ENCODE measurements around the gene ZNF286A. TPM values are rescaled to one million over a fixed set of nuclear protein-coding genes. Genes with fewer than 3 reads are reported as not detected.
A peak's percentile ranks its signal among the peaks of the same experiment; 100 is the strongest.
"Not testable (repeated sequence)": the region's sequence is repeated elsewhere in the genome, so short reads cannot be mapped to it uniquely, and the experiment has no call there.

Gene ZNF286A
- total RNA-seq (2014; rRNA removed; shearing (Covaris generic)) = 19.2 and 35.2 TPM in 2 replicates
- total RNA-seq (2022) = 32.3 and 35.4 TPM in 2 replicates
- percentile 71 among the genes with signal in this experiment for Bru-seq, nascent RNA
- percentile 84 among the genes with signal in this experiment for BruChase-seq, experiment 1, labeled RNA remaining after a 6-hour chase
- percentile 96 among the genes with signal in this experiment for BruChase-seq, experiment 2, labeled RNA remaining after a 2-hour chase
- long read RNA-seq, full-length matches to known transcripts = 6 of 17 reads
- long read RNA-seq, partial matches to known transcripts = 9 of 17 reads
- long read RNA-seq, other reads (novel, unspliced or antisense) = 2 of 17 reads

GRCh38 chr17:15699413-15699924, at the start of gene ZNF286A:
TSS of gene ZNF286A (plus strand) at chr17:15699752. CDS start at chr17:15700330, 578 bp downstream.
- H4K20me1 ChIP-seq (ENCODE audit: insufficient read depth, low read length); intact Hi-C loops (cut with micrococcal nuclease; ENCODE audit: unreplicated experiment); CTCF ChIA-PET (ENCODE audit: unreplicated experiment); H3K36me3 ChIP-seq (ENCODE audit: insufficient read depth, low read length); POLR2A ChIA-PET; BruUV-seq (replicated peaks); H3K79me2 ChIP-seq (ENCODE audit: insufficient read depth, low read depth, low read length); H3K9me3 ChIP-seq (ENCODE audit: low read length); H3K4me1 ChIP-seq (ENCODE audit: insufficient read depth, low read length, poor library complexity, severe bottlenecking); H3K9me2 ChIP-seq (ENCODE audit: insufficient read depth, low read length): not testable (repeated sequence)
- peak; percentile 98 for DNase-seq (ENCODE audit: low spot score)
- peak within 1 kb of the TSS; percentile 22 for H3K27ac ChIP-seq (ENCODE audit: low read depth, low read length, poor library complexity, severe bottlenecking)
- H3K4me2 ChIP-seq (ENCODE audit: low read length) = peak within 1 kb of the TSS; percentile 69
- peak within 1 kb of the TSS; percentile 98 for H2AFZ ChIP-seq (ENCODE audit: low read length)
- peak within 1 kb of the TSS; percentile 71 for H3K4me3 ChIP-seq (ENCODE audit: low read depth, low read length, poor library complexity, severe bottlenecking)

DNA sequence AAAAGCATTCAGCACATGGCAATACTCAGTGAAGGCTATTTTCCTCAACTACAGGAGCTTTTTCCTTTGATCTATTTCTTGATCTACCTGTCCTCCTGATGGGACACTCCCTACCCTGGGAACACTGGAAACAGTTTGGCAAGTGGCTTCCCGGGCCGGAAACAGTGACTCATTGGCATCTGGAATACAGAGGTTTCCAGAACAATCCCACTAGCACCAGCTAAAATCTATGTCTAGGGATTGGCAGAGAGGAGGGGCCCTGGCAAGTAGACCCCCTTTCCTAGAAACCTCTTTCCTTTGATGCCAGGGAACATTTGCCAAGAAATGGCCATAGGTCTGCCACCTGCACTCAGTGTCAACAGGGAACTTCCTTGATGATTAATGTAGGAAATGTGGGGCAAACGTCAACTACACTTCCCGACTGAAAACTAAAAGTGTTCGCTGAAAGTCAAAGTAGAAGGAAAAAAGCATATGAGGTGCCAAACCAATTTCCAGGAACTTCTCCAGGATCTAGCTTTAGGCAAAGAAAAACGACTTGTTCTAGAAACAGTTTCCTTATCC, 49.6 kb upstream of the ZNF286A start:
- no peaks in the 10 kb centered on the region for H3K79me2 ChIP-seq (ENCODE audit: insufficient read depth, low read depth, low read length)
- POLR2A ChIA-PET = no interaction called here
- H3K36me3 ChIP-seq (ENCODE audit: insufficient read depth, low read length) = no peaks in the 10 kb centered on the region
- CTCF ChIA-PET (ENCODE audit: unreplicated experiment) = no interaction called here
- no TSS peak for BruUV-seq (replicated peaks)
- no peak overlapping the region for H2AFZ ChIP-seq (ENCODE audit: low read length)
- intact Hi-C loops (cut with micrococcal nuclease; ENCODE audit: unreplicated experiment) = no loop called here
- no peaks in the 10 kb centered on the region for H3K4me1 ChIP-seq (ENCODE audit: insufficient read depth, low read length, poor library complexity, severe bottlenecking)
- no peak for TF ChIP-seq CTCF (conservative IDR thresholded peaks at IDR 0.05; ENCODE audit: low read length)
- no peak for TF ChIP-seq EZH2phosphoT487 (IDR thresholded peaks at IDR 0.05; ENCODE audit: borderline replicate concordance, low read depth, low read length)
- H3K27ac ChIP-seq (ENCODE audit: low read depth, low read length, poor library complexity, severe bottlenecking) = no peak overlapping the region
- no peak for DNase-seq (ENCODE audit: low spot score)
- no peaks in the 10 kb centered on the region for H3K9me2 ChIP-seq (ENCODE audit: insufficient read depth, low read length)
- no peak overlapping the region for H3K4me3 ChIP-seq (ENCODE audit: low read depth, low read length, poor library complexity, severe bottlenecking)
- H3K4me2 ChIP-seq (ENCODE audit: low read length) = no peak overlapping the region
- no peaks in the 10 kb centered on the region for H3K9me3 ChIP-seq (ENCODE audit: low read length)
- no peaks in the 10 kb centered on the region for H4K20me1 ChIP-seq (ENCODE audit: insufficient read depth, low read length)

- no TSS peak for BruUV-seq (replicated peaks)
- ChIA-PET POLR2A (no interaction called here), CTCF (ENCODE audit: unreplicated experiment) (no interaction called here)
- DNase-seq (ENCODE audit: low spot score) = no peak
- H3K9me3 ChIP-seq (ENCODE audit: low read length) = no peaks in the 10 kb centered on the region
- H3K9me2 ChIP-seq (ENCODE audit: insufficient read depth, low read length) = no peaks in the 10 kb centered on the region
- TF ChIP-seq EZH2phosphoT487 (IDR thresholded peaks at IDR 0.05; ENCODE audit: borderline replicate concordance, low read depth, low read length) = no peak
- TF ChIP-seq CTCF (conservative IDR thresholded peaks at IDR 0.05; ENCODE audit: low read length) = no peak
- no peak overlapping the region for H3K27ac ChIP-seq (ENCODE audit: low read depth, low read length, poor library complexity, severe bottlenecking)
- intact Hi-C loops (cut with micrococcal nuclease; ENCODE audit: unreplicated experiment) = no loop called here
- H3K79me2 ChIP-seq (ENCODE audit: insufficient read depth, low read depth, low read length) = no peaks in the 10 kb centered on the region
- no peak overlapping the region for H2AFZ ChIP-seq (ENCODE audit: low read length)
- no peak overlapping the region for H3K4me2 ChIP-seq (ENCODE audit: low read length)
- H3K4me1 ChIP-seq (ENCODE audit: insufficient read depth, low read length, poor library complexity, severe bottlenecking) = no peaks in the 10 kb centered on the region
- no peak overlapping the region for H3K4me3 ChIP-seq (ENCODE audit: low read depth, low read length, poor library complexity, severe bottlenecking)
- no peaks in the 10 kb centered on the region for H4K20me1 ChIP-seq (ENCODE audit: insufficient read depth, low read length)
- no peaks in the 10 kb centered on the region for H3K36me3 ChIP-seq (ENCODE audit: insufficient read depth, low read length)
Measured at GRCh38 chr17:15650741-15651582, 48.6 kb upstream of the ZNF286A start.

Data from OCI-LY7 (cell line).